HG03469 (cell line): ENCODE results near the gene TRAF2.
"Not testable (repeated sequence)": the region's sequence is repeated elsewhere in the genome, so short reads cannot be mapped to it uniquely, and the experiment has no call there.

Source experiments
- ATAC-seq: cut with Tn5 transposase; IDR thresholded peaks from one replicate; pipeline ENCODE4 v1.9.1; 2021; ENCODE audit warnings: mild to moderate bottlenecking, moderate library complexity, moderate number of reproducible peaks; ENCODE audit not compliant: unreplicated experiment

TRAF2 gene

GRCh38 chr9:136885950-136886578 lies at the start of gene TRAF2:
Gene TRAF2 (plus strand): TSS chr9:136886516. CDS start chr9:136898741, 12,225 bp downstream.
- ATAC-seq, result peak; percentile 65

DNA sequence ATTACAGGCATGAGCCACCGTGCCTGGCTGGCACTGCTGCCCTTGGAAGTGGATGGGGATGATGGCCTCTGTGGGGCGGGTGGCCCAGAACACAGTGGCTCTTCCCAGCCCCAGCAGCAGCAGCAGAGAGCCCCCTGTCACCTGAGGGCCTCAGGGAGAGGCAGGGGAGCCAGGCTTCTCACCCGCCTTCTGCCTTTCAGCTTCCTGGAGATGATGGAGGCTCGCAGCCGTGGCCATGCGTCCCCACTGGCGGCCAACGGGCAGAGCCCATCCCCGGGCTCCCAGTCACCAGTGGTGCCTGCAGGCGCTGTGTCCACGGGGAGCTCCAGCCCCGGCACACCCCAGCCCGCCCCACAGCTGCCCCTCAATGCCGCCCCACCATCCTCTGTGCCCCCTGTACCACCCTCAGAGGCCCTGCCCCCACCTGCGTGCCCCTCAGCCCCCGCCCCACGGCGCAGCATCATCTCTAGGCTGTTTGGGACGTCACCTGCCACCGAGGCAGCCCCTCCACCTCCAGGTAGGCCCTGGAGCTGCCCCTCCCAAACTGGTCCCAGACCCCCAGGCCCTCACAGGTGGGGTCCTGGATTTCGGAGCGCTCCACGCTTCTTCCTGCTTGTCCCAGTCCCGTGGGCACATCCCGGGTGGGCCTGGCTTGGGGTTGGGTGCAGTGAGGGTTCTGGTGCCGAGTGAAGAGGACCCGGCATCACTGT lies 49.0 kb upstream of the TRAF2 start:
- no peak for ATAC-seq

GRCh38 chr9:136837856-136838277 lies 48.4 kb upstream of the TRAF2 start:
- ATAC-seq, result not testable (repeated sequence)

GRCh38 chr9:136838314-136839228 lies 47.7 kb upstream of the TRAF2 start:
- no peak for ATAC-seq

DNA sequence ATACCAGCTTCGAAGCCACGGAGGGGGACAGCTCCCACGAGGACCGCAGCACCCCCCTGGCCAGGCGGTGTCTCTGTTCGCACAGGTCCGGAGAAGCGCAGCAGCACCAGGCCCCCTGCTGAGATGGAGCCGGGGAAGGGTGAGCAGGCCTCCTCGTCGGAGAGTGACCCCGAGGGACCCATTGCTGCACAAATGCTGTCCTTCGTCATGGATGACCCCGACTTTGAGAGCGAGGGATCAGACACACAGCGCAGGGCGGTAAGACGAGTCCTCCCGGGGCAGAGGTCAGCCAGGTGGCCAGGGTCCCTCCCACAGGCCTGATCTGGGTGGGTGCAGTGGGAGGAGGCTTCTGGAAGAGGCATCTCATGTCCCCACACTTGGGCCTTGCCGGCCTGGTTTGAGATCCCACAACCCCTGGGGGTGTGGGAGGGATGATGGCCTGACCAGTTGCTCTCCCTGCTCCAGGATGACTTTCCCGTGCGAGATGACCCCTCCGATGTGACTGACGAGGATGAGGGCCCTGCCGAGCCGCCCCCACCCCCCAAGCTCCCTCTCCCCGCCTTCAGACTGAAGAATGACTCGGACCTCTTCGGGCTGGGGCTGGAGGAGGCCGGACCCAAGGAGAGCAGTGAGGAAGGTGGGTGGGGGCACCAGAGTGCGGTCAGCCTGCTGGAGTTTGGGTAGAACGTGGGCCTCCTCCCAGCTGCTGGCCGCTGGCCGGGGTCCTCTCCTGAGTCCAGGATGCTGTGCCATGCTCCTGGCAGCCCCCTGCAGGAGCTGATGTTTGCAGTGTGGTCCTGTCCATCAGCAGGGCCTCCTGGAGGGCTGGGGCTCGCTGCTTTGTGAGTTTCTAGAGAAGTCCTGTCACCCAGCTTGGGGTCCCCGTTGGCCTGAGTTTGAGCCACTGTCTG lies 46.8 kb upstream of the TRAF2 start:
- no peak for ATAC-seq

DNA sequence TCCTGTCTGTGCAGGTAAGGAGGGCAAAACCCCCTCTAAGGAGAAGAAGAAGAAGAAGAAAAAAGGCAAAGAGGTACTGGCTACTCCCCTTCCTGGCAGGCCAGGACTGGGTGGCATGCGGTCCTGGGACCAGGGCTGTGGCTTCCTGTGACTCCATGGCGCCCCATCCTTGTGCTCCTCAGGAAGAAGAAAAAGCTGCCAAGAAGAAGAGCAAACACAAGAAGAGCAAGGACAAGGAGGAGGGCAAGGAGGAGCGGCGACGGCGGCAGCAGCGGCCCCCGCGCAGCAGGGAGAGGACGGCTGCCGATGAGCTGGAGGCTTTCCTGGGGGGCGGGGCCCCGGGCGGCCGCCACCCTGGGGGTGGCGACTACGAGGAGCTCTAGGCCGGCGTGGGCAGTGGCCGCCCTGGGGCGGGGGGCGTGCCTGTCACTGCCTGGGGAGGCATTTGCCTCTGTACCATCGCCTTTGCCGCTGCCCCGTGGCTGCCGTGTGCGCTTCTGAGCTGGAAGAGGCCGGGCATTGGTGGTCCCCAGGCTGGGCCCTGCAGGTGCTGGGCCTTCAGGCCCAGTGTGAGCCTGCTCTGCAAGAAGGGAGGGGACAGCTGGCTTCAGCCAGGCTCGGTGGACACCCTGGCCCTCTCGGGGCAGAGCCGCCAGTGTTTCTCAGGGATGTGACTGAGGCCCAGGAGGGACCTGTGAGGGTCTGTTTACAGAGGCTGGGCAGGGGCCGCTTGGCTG lies 46.0 kb upstream of the TRAF2 start:
- ATAC-seq, result no peak

- ATAC-seq, result no peak
Measured at GRCh38 chr9:136840877-136841645, 45.3 kb upstream of the TRAF2 start.

DNA sequence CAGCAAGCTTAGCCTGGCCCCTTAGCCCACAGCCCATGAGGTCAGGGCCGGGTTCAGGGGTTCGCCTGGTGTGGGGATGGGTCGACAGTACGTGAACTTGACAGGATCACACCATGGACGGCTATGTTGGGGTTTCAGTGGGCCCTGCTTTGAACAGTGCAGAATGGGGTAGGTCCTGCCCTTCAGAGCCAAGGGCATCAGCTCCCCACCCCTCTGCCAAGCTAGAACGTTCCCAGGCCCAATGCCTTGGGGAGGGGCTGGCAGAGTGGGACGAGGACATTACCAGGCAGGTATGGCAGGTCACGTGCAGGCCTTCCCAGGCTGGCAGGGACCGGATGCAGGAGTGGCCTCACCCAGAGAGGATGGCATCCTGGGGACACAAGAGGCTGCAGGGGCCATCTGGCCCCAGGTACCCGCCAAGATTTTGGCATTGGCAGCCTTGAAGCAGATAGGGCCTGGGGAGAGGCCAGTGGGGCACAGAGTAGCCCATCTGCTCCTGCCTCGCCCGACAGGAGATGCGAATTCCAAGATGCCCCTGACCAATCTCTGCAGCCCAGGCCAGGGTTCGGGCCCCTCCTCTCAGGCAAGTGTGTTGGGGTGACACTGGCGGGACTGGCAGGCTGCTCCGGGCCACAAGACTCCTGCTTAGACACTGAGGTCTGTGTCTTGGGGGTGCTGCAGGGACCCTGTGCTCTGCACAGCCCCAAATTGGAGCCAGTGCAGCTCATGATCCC lies 44.5 kb upstream of the TRAF2 start:
- ATAC-seq, result not testable (repeated sequence)

DNA sequence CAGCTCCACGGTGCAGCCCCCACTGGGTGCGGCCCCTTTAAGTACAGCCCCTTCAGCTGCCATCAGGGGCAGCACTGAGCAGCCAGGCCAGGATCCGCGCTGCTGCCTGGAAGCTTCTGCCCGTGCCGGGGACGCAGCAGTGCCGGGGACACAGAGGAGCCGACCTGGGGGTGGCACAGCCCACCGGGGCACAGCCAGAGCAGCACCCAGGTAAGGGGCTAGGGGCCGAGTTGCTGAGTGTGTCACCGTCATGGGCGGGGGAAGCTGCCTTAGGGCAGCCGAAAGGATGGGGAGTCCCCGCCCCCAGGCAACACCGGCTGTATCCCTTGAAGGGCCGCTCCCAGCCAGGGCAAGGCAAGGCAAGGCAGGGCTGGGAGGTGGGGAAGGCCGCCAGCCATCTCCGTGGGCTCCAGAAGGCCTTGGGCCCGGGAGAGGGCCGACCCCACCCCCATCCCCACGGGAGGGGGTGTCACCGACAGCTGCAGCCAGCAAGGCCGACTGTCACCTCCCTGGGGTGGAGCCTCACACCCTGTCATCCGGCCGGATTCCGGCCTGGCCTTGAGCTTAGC lies 43.9 kb upstream of the TRAF2 start, which contains the start of gene AJM1:
TSS of gene AJM1 (plus strand) at position 99 of the 569 bp plus-strand sequence. CDS start 1,937 bp downstream, outside the sequence.
- ATAC-seq, result not testable (repeated sequence)

DNA sequence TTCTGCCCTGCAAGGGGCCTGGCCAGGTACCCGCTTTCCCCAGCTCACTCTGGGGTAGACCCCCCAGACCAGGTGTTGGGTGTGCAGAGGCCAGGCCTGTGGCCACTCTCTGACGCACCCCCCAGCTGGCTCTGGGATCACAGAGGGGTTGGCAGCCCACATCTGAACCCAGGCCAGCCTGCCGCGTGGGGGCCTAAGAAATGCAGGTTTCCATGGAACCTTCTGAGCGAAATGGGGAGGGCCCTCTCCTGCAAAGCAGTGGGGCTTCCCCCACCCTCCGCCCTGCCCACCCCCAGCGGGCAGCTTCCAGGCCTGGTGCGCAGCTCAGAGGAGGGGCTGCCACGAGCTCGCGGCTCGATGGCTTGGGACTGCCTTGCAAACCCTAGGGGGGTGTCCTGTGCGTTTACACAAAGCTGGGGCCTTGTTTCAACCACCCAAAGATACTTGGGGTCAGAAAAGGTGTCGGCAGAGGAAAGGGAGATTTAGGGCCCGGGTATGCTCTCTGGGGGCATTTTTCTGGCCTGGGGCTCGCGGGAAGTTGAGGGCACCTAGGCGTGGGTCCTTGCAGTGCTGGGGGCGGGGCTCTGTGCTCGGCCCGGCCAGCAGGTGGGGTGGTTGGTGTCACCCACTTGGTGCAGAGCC lies 43.0 kb upstream of the TRAF2 start:
- ATAC-seq, result not testable (repeated sequence)

- ATAC-seq, result not testable (repeated sequence)
Measured at GRCh38 chr9:136843801-136844740, 42.2 kb upstream of the TRAF2 start.

- ATAC-seq, result no peak
Measured at GRCh38 chr9:136844761-136845464, 41.4 kb upstream of the TRAF2 start.

- no peak for ATAC-seq
Measured at GRCh38 chr9:136845465-136846260, 40.7 kb upstream of the TRAF2 start.

DNA sequence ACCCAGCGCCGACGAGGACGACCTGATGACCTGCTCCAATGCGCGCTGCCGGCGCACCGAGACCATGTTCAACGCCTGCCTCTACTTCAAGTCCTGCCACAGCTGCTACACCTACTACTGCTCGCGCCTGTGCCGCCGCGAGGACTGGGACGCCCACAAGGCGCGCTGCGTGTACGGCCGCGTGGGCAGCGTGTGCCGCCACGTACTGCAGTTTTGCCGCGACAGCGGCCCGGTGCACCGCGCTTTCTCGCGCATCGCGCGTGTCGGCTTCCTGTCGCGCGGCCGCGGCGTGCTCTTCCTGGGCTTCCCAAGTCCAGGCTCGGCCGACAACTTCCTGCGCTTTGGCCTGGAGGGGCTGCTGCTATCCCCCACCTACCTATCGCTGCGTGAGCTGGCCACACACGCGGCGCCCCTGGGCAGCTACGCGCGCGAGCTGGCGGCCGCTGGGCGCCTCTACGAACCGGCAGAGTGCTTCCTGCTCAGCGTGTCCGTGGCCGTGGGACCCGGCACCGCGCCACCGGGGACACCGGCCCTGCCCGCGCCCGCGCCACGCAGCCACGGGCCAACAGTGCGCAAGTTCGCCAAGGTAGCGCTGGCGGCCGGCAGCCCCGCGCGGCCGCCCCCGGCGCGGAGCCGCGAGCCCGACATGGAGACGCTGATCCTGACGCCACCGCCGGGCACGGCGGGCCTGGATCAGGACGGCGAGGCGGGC lies 39.8 kb upstream of the TRAF2 start:
- no peak for ATAC-seq
